Mesenchymal stem cell (in vitro differentiated cells and primary cell): ENCODE data around the gene SIX5.

Source experiments
- DNase-seq: peaks from one replicate; pipeline ENCODE4 v3.0.0-alpha.2; 2013
- H2AFZ ChIP-seq: one replicate; pipeline ENCODE4 v1.6.1; 2013; ENCODE audit warnings: low read depth, mild to moderate bottlenecking, control low read depth, inconsistent platforms, low read length, moderate library complexity
- H2AK5ac ChIP-seq: 2 replicates; pipeline ENCODE4 v1.6.1; 2013; ENCODE audit warnings: low read length, moderate library complexity, mild to moderate bottlenecking, inconsistent platforms; ENCODE audit not compliant: severe bottlenecking
- H2BK120ac ChIP-seq: one replicate; pipeline ENCODE4 v1.6.1; 2013; ENCODE audit warnings: low read depth, mild to moderate bottlenecking, inconsistent platforms, low read length, moderate library complexity
- H2BK12ac ChIP-seq, 2 experiments: one replicate each; pipeline ENCODE4 v1.6.1; 2013; ENCODE audit warnings: inconsistent platforms in 2 of 2, low read length in 2 of 2, mild to moderate bottlenecking in 2 of 2, moderate library complexity in 2 of 2, control low read depth in 1 of 2
- H2BK15ac ChIP-seq: one replicate; pipeline ENCODE4 v1.6.1; 2013; ENCODE audit warnings: mild to moderate bottlenecking, low read depth, inconsistent platforms; ENCODE audit not compliant: poor library complexity, severe bottlenecking
- H2BK5ac ChIP-seq: 2 replicates; pipeline ENCODE4 v1.6.1; 2013; ENCODE audit warnings: low read depth, mild to moderate bottlenecking, low read length, control low read depth, inconsistent platforms; ENCODE audit not compliant: poor library complexity, severe bottlenecking
- H3K14ac ChIP-seq, 2 experiments: one replicate each; pipeline ENCODE4 v1.6.1; 2013; ENCODE audit warnings: inconsistent platforms in 2 of 2, low read length in 2 of 2, control low read depth in 1 of 2, mild to moderate bottlenecking in 1 of 2, moderate library complexity in 1 of 2
- H3K18ac ChIP-seq, 2 experiments: one replicate each; pipeline ENCODE4 v1.6.1; 2013; ENCODE audit warnings: inconsistent platforms in 2 of 2, low read length in 2 of 2, control low read depth in 1 of 2, low read depth in 1 of 2, mild to moderate bottlenecking in 1 of 2
- H3K23ac ChIP-seq, 2 experiments: one replicate each; pipeline ENCODE4 v1.6.1; 2013; ENCODE audit warnings: inconsistent platforms in 2 of 2, low read length in 2 of 2, mild to moderate bottlenecking in 2 of 2, moderate library complexity in 2 of 2, control low read depth in 1 of 2
- H3K27ac ChIP-seq: 2 replicates; pipeline ENCODE4 v1.5.1; 2013; ENCODE audit warnings: mild to moderate bottlenecking, moderate library complexity, low read length, control low read depth, inconsistent platforms; ENCODE audit not compliant: poor library complexity, severe bottlenecking
- H3K27me3 ChIP-seq, 2 experiments: 2 replicates each; pipeline versions ENCODE4 v1.6.1 to v1.7.0; 2013; ENCODE audit warnings: low read length in 2 of 2, mild to moderate bottlenecking in 2 of 2, moderate library complexity in 2 of 2, control low read depth in 1 of 2, inconsistent platforms in 1 of 2; ENCODE audit not compliant: control insufficient read depth in 1 of 2, insufficient read depth in 1 of 2
- H3K36me3 ChIP-seq, 2 experiments: 2 replicates each; pipeline versions ENCODE4 v1.6.1 to v1.7.0; 2013; ENCODE audit warnings: low read length in 2 of 2, control low read depth in 1 of 2, inconsistent platforms in 1 of 2, low read depth in 1 of 2, mild to moderate bottlenecking in 1 of 2; ENCODE audit not compliant: insufficient read depth in 2 of 2, control insufficient read depth in 1 of 2
- H3K4ac ChIP-seq, 2 experiments: one replicate each; pipeline ENCODE4 v1.6.1; 2013; ENCODE audit warnings: inconsistent platforms in 2 of 2, low read length in 2 of 2, mild to moderate bottlenecking in 2 of 2, moderate library complexity in 2 of 2, control low read depth in 1 of 2, low read depth in 1 of 2
- H3K4me1 ChIP-seq: 2 replicates; pipeline ENCODE4 v1.6.1; 2013; ENCODE audit warnings: low read depth, low read length, control low read depth; ENCODE audit not compliant: control insufficient read depth, insufficient read depth
- H3K4me2 ChIP-seq: 2 replicates; pipeline ENCODE4 v1.6.1; 2013; ENCODE audit warnings: low read length, mild to moderate bottlenecking, inconsistent platforms; ENCODE audit not compliant: poor library complexity, severe bottlenecking
- H3K4me3 ChIP-seq, 2 experiments: 2 replicates each; pipeline versions ENCODE4 v1.5.1 to v1.7.0; 2013; ENCODE audit warnings: low read length in 2 of 2, mild to moderate bottlenecking in 2 of 2, control low read depth in 1 of 2, low read depth in 1 of 2; ENCODE audit not compliant: insufficient read depth in 1 of 2
- H3K79me1 ChIP-seq: replicated peaks from 2 replicates; pipeline ENCODE4 v1.6.1; 2013; ENCODE audit warnings: mild to moderate bottlenecking, control low read depth, low read length, inconsistent platforms; ENCODE audit not compliant: poor library complexity, severe bottlenecking
- H3K9ac ChIP-seq: 2 replicates; pipeline ENCODE4 v1.7.0; 2013; ENCODE audit warnings: mild to moderate bottlenecking, low read length, moderate library complexity
- H3K9me3 ChIP-seq: 2 replicates; pipeline ENCODE4 v1.7.0; 2013; ENCODE audit warnings: mild to moderate bottlenecking, low read length; ENCODE audit not compliant: control insufficient read depth
- H4K8ac ChIP-seq: one replicate; pipeline ENCODE4 v1.6.1; 2013; ENCODE audit warnings: inconsistent platforms, mild to moderate bottlenecking, low read length, moderate library complexity
- H4K91ac ChIP-seq: one replicate; pipeline ENCODE4 v1.6.1; 2013; ENCODE audit warnings: mild to moderate bottlenecking, low read length, inconsistent platforms
- WGBS: methylation state at CpG from one replicate; pipeline ENCODE4 v1.1.7; 2013; ENCODE audit warnings: mixed read lengths; 5-methylcytosine and 5-hydroxymethylcytosine counted together

Gene SIX5

GRCh38 chr19:45773384-45773783 lies 4.3 kb upstream of the SIX5 start:
- no peaks in the 10 kb centered on the region for H3K27me3 ChIP-seq
- H3K9me3 ChIP-seq, result no peaks in the 10 kb centered on the region
- H2BK120ac ChIP-seq, result no peak overlapping the region
- H3K4me1 ChIP-seq, result peaks cover 22% of the 10 kb centered on the region
- no peak overlapping the region for H4K8ac ChIP-seq
- no peak for DNase-seq
- H2AK5ac ChIP-seq, result no peak overlapping the region
- H3K9ac ChIP-seq, result no peak overlapping the region
- no peak overlapping the region for H3K4me3 ChIP-seq
- H4K91ac ChIP-seq, result no peak overlapping the region
- H2BK5ac ChIP-seq, result no peak overlapping the region
- H3K36me3 ChIP-seq, result peaks cover 55 to 60% of the 10 kb centered on the region in 2 experiments
- H3K4ac ChIP-seq, result no peak overlapping the region
- H3K14ac ChIP-seq, result no peak overlapping the region
- peaks cover 11% of the 10 kb centered on the region for H3K79me1 ChIP-seq
- no CpG with 5 or more reads among the region's 2 CpGs for WGBS
- no peak overlapping the region for H3K23ac ChIP-seq
- no peak overlapping the region for H3K18ac ChIP-seq
- no peak overlapping the region for H3K27ac ChIP-seq
- no peak overlapping the region for H2BK15ac ChIP-seq
- H2AFZ ChIP-seq, result no peak overlapping the region
- no peak overlapping the region for H3K4me2 ChIP-seq
- H2BK12ac ChIP-seq, result no peak overlapping the region

- Histone ChIP-seq H3K36me3 (peaks cover 50 to 56% of the 10 kb centered on the region in 2 experiments), H4K8ac (no peak overlapping the region), H2AFZ (no peak overlapping the region), H4K91ac (no peak overlapping the region), H3K27ac (no peak overlapping the region), H3K9me3 (no peaks in the 10 kb centered on the region), H3K4ac (no peak overlapping the region), H3K4me2 (no peak overlapping the region), H3K4me1 (peaks cover 22% of the 10 kb centered on the region), H2AK5ac (peak overlapping the region; percentile 40), H2BK12ac (no peak overlapping the region), H2BK15ac (no peak overlapping the region), H3K14ac (no peak overlapping the region), H2BK5ac (no peak overlapping the region), H3K27me3 (no peaks in the 10 kb centered on the region), H3K23ac (no peak overlapping the region), H3K9ac (no peak overlapping the region), H2BK120ac (no peak overlapping the region), H3K18ac (no peak overlapping the region), H3K79me1 (peaks cover 7% of the 10 kb centered on the region), H3K4me3 (no peak overlapping the region)
- WGBS, result 96% methylated on average over 3 of the region's 3 CpGs
- DNase-seq, result no peak
Measured at GRCh38 chr19:45772912-45773311, 3.9 kb upstream of the SIX5 start.

GRCh38 chr19:45772130-45772840 lies 3.2 kb upstream of the SIX5 start:
- Histone ChIP-seq H3K27me3 (no peaks in the 10 kb centered on the region), H2BK5ac (no peak overlapping the region), H3K18ac (no peak overlapping the region), H2AFZ (no peak overlapping the region), H3K4ac (no peak overlapping the region), H4K8ac (no peak overlapping the region), H3K36me3 (peaks cover 44 to 49% of the 10 kb centered on the region in 2 experiments), H3K4me1 (peaks cover 24% of the 10 kb centered on the region), H3K23ac (no peak overlapping the region), H3K14ac (no peak overlapping the region), H2AK5ac (peak overlapping the region; percentile 4), H2BK15ac (no peak overlapping the region), H3K27ac (no peak overlapping the region), H3K9ac (no peak overlapping the region), H2BK120ac (no peak overlapping the region), H3K4me2 (no peak overlapping the region), H2BK12ac (no peak overlapping the region), H3K4me3 (no peak overlapping the region), H4K91ac (no peak overlapping the region), H3K9me3 (no peaks in the 10 kb centered on the region), H3K79me1 (peaks cover 6% of the 10 kb centered on the region)
- no peak for DNase-seq
- WGBS, result 87% methylated on average over 13 of the region's 14 CpGs

- Histone ChIP-seq H2BK15ac (no peak overlapping the region), H3K9me3 (no peaks in the 10 kb centered on the region), H4K91ac (no peak overlapping the region), H3K27me3 (no peaks in the 10 kb centered on the region), H3K36me3 (peaks cover 35 to 41% of the 10 kb centered on the region in 2 experiments), H2BK12ac (no peak overlapping the region), H3K4me2 (no peak overlapping the region), H2BK5ac (no peak overlapping the region), H2AFZ (no peak overlapping the region), H3K14ac (no peak overlapping the region), H2BK120ac (no peak overlapping the region), H3K9ac (peak overlapping the region; percentile 36), H3K4ac (no peak overlapping the region), H2AK5ac (no peak overlapping the region), H3K4me1 (peaks cover 29% of the 10 kb centered on the region), H3K18ac (no peak overlapping the region), H3K27ac (no peak overlapping the region), H3K23ac (no peak overlapping the region), H4K8ac (peak overlapping the region; percentile 12), H3K79me1 (peaks cover 3% of the 10 kb centered on the region), H3K4me3 (no peak overlapping the region)
- no peak for DNase-seq
- WGBS, result 86% methylated on average over 46 of the region's 46 CpGs
Measured at GRCh38 chr19:45771311-45771933, 2.4 kb upstream of the SIX5 start.
